Camera-type eye (tissue), 1 donor: ENCODE measurements around the gene CLDN9. TPM values are rescaled to one million over a fixed set of nuclear protein-coding genes. Genes with fewer than 3 reads are reported as not detected.

Experiments used
- total RNA-seq: library from RNA; depleted of rRNA; stranded (reverse); fragments of >200 nt; gene quantifications from one replicate; pipeline ENCODE4 v1.2.3, GENCODE V29; 2014

Gene CLDN9
- not detected for total RNA-seq

GRCh38 chr16:3012828-3013420, at the start of gene CLDN9:
TSS of gene CLDN9 (plus strand) at chr16:3012923. CDS start at chr16:3013363, 440 bp downstream.

DNA sequence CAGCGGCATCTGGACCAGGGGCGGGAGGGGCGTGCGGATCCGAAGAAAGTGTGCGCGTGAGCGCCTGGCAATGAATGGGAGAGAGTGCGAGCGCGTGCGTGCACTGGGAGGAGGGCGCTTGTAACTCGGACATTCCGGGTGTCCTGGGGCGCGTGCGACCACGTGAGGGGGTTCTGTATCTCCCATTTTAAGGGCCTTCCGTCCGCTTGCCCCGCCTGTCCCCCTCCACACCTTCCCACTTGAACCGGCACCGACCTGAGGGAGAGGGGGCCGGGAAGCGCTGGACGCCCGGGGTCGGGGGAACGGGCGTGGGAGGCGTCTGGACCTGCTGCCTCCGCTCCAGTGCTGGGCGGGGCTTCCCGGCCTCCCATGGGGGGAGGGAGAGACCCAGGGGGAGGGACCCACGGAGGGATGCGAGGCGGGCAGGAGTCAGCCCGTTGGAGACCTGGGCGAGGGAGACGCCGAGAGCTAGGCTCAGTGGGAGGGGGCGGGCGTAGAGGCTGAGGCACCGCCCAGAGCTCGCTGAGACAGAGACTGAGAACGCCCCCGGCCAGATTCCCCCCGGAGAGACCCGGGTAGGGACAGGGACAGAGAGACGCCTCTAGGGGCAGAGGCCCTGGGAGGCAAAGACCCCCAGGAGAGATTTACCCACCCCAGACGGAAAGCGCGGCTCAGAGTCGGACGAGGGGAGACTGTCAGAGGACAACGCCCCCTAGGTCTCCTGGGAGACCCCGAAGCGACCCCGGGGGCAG, 48.8 kb upstream of the CLDN9 start, which contains the start of gene KREMEN2:
KREMEN2 (plus strand) TSS at position 553 of the 752 bp plus-strand sequence. CDS start 246 bp downstream, outside the sequence.

GRCh38 chr16:2968738-2969544, 43.8 kb upstream of the CLDN9 start, which contains the start of gene PAQR4:
TSS of gene PAQR4 (plus strand) at chr16:2969348. CDS start at chr16:2969675, 327 bp downstream.

DNA sequence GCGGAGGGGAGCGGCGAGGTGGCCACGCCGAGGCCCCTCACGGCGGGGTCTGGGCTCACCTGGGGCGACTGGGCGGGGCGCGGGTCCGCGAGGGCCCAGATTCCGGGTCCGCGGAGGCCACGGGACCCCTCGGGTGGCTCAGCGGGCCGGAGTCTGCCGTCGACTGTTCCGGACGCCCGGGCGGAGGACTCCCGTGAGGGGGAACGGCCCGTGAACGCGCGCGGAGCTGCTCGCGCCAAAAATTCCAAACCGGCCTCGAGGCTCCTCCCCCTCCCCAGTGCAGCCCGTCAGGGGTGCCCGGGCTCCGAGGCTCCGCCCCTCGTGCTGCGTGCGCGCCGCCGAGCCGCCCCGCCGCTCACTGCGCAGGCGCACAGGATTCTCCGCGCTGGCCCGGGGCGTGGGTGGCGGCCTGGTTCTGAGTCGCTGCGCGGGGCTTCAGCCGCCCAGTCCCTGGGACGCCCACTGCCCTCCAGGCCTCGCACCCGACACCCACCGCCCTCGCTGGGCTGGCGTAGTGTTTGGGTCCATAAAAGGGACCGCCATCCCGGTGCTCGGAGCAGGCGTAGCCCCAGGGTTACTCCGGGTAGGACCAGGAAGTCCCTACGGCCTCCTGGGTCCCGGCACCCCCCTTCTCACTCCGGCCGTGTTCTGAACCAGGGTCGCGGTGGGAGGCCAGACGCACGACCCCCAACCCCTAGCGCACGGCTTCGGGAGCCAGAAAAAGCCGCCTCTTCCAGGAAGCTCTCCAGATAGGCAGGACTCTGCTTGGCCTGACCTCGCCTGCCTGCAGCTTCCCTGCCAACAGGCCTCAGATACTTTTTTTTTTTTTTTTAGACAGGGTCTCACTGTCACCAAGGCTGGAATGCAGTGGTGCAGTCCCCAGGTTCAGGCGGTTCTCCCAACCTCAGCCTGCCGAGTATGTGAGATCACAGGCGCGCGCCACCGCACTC, 32.2 kb upstream of the CLDN9 start, which contains the start of gene PKMYT1:
PKMYT1 (minus strand) TSS at position 220 of the 950 bp plus-strand sequence. CDS start 789 bp downstream, outside the sequence.

DNA sequence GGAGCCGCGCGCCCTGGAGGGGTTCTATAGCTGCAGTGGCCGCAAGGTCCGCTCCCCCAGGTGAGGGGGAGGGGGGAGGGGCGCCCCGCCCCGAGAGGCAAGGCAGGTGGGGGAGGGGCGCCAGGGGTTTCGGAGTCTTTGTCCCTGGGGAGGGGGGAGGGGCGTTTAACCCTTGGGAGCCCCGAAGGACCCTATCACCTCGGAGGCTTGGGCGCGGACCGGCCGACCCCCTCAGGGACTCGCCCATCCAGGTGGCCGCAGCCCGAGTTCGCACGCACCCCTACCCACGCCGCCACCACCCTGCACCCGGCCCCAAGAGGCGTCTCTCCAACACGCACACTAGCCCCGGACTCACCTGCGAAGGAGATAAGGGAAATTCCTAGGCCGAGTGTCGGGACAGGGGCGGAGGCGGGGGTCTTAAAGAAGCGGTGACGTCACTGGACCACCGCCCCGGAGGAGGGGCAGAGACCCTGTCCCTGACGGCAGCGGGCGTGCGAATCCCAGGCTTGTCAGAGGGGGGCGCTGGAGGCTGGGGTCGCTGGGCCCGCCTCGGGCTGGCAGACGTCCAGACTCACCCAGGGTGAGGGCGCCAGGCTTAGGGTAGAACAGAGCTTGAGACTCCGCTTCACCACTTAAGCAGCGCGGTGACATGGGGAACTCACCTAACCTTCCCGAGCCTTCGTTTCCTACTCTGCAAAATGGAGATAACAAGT, 5.2 kb downstream of the CLDN9 start, which contains the start of gene CLDN6:
CLDN6 (minus strand) TSS at position 390 of the 713 bp plus-strand sequence. CDS start 2,162 bp downstream, outside the sequence.

DNA sequence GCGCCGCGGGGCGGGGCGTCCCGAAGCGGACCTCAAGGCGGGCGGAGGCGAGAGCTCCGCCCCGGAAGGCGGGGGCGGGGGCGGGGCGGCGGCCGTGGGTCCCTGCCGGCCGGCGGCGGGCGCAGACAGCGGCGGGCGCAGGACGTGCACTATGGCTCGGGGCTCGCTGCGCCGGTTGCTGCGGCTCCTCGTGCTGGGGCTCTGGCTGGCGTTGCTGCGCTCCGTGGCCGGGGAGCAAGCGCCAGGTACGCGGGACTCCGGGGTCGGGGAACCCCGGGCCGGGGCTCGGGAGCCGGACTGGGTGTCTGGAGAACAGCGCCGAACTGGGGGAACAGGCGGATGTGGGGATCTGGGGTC, 7.5 kb downstream of the CLDN9 start, which contains the start of gene TNFRSF12A:
TNFRSF12A (plus strand) TSS at position 122 of the 357 bp plus-strand sequence; CDS start at position 152, 30 bp downstream.

GRCh38 chr16:3023669-3024478, 11.2 kb downstream of the CLDN9 start, which contains the start of the genes HCFC1R1 and THOC6:
TSS of gene HCFC1R1 (minus strand) at chr16:3023942. CDS start at chr16:3023941, 1 bp downstream.
TSS of gene THOC6 (plus strand) at chr16:3024035. CDS start at chr16:3024327, 292 bp downstream.

GRCh38 chr16:3036726-3037315, 24.1 kb downstream of the CLDN9 start, which contains the start of gene BICDL2:
TSS of gene BICDL2 (minus strand) at chr16:3036944. CDS start at chr16:3035496, 1,448 bp downstream.

DNA sequence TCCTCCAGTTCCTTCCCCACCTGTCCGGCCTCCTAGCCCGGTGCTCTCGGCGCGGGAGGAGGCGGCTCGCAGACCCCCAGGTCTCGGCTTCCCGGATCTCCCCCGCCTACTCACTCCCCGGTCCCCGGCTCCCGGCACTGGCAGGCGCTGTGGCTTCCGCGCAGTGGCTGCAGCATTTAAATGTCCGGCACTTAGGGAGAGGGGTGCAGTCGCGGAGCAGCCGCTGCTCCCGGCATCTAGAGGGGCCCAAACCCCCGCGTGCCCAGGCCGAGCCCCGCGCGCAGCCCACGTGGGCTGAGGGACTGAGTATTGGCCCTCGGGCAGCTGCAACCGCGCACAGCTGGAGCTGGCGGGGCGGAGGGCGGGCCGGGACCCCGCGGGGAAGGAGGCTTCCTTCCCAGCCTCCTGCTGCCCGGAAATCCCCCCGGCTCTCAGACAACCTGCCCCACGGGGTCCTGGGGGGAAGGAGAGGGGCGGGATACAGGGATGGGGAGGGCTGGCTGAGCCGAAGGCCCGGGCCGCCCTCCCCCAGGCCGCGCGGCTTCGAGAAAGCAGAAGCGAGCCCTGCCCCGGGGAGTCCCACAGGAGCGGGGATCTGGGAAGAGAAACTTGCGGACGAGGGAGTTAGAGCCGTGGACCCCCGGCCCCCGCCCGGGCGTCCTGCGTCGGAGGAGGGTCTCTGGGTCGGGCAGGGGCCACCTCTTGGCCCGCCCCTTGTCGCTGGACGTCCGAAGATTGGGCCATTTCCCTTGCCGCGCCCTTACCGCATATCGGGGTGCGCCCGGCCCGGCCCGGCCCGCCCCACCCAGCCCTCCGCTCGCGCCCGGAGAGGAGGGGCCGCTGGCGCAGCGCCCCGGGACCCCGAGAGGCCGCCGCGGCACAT, 33.3 kb downstream of the CLDN9 start, which contains the start of gene MMP25:
MMP25 (plus strand) TSS at position 804 of the 883 bp plus-strand sequence. CDS start 357 bp downstream, outside the sequence.

Other genes starting within 250 kb of the CLDN9 start
- gene ELOB, start 235.6 kb upstream of the CLDN9 start, total RNA-seq: 283 TPM
- 2.9 TPM for gene PRSS33, start 225.4 kb upstream of the CLDN9 start, total RNA-seq
- gene PRSS41, start 214.5 kb upstream of the CLDN9 start, total RNA-seq: not detected
- not detected for gene PRSS21, start 195.7 kb upstream of the CLDN9 start, total RNA-seq
- 4.8 TPM for gene ZG16B, start 182.6 kb upstream of the CLDN9 start, total RNA-seq
- 1.2 TPM for gene PRSS22, start 154.8 kb upstream of the CLDN9 start, total RNA-seq
- gene FLYWCH2, start 129.7 kb upstream of the CLDN9 start, total RNA-seq: 46.7 TPM
- gene FLYWCH1, start 101.0 kb upstream of the CLDN9 start, total RNA-seq: 35.2 TPM
- 1.6 TPM for gene KREMEN2, start 48.6 kb upstream of the CLDN9 start, total RNA-seq
- gene PAQR4, start 43.6 kb upstream of the CLDN9 start, total RNA-seq: 23.0 TPM
- gene PKMYT1, start 32.5 kb upstream of the CLDN9 start, total RNA-seq: 8.2 TPM
- gene CLDN6, start 5.3 kb downstream of the CLDN9 start, total RNA-seq: not detected
- 10.3 TPM for gene TNFRSF12A, start 7.4 kb downstream of the CLDN9 start, total RNA-seq
- gene HCFC1R1, start 11.0 kb downstream of the CLDN9 start, total RNA-seq: 10.0 TPM
- 10.3 TPM for gene THOC6, start 11.1 kb downstream of the CLDN9 start, total RNA-seq
- 3.1 TPM for gene BICDL2, start 24.0 kb downstream of the CLDN9 start, total RNA-seq
- 2.1 TPM for gene MMP25, start 33.6 kb downstream of the CLDN9 start, total RNA-seq
- gene IL32, start 52.7 kb downstream of the CLDN9 start, total RNA-seq: 33.9 TPM
- not detected for gene ZSCAN10, start 86.4 kb downstream of the CLDN9 start, total RNA-seq
- 19.0 TPM for gene ZNF205, start 99.7 kb downstream of the CLDN9 start, total RNA-seq
- gene ZNF213, start 122.1 kb downstream of the CLDN9 start, total RNA-seq: 13.0 TPM
- not detected for gene OR1F1, start 175.3 kb downstream of the CLDN9 start, total RNA-seq
- 16.1 TPM for gene ZNF200, start 222.2 kb downstream of the CLDN9 start, total RNA-seq
- 0.99 TPM for gene MEFV, start 243.7 kb downstream of the CLDN9 start, total RNA-seq